ENCODE data around the gene GAGE1.
"Not testable (repeated sequence)": the region's sequence is repeated elsewhere in the genome, so short reads cannot be mapped to it uniquely, and the experiment has no call there.

The GAGE1 gene, protein sequence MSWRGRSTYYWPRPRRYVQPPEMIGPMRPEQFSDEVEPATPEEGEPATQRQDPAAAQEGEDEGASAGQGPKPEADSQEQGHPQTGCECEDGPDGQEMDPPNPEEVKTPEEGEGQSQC

DNA sequence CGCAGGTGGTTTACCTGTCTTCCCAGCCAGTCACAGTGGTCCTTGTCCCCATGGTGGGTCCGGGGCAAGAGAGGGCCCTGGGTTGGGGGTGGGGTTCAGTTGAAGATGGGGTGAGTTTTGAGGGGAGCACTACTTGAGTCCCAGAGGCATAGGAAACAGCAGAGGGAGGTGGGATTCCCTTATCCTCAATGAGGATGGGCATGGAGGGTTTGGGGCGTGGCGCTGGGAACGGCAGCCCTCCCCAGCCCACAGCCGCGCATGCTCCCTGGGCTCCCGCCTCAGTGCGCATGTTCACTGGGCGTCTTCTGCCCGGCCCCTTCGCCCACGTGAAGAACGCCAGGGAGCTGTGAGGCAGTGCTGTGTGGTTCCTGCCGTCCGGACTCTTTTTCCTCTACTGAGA lies at the start of gene GAGE1:
GAGE1 (plus strand) TSS at position 301 of the 400 bp plus-strand sequence. CDS start 1,155 bp downstream, outside the sequence.
- not testable (repeated sequence) for DNase-seq (ENCODE audit: low read depth, low spot score)

DNA sequence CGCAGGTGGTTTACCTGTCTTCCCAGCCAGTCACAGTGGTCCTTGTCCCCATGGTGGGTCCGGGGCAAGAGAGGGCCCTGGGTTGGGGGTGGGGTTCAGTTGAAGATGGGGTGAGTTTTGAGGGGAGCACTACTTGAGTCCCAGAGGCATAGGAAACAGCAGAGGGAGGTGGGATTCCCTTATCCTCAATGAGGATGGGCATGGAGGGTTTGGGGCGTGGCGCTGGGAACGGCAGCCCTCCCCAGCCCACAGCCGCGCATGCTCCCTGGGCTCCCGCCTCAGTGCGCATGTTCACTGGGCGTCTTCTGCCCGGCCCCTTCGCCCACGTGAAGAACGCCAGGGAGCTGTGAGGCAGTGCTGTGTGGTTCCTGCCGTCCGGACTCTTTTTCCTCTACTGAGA lies 47.8 kb upstream of the GAGE1 start, which contains the start of gene GAGE12E:
GAGE12E (plus strand) TSS at position 301 of the 400 bp plus-strand sequence. CDS start 1,155 bp downstream, outside the sequence.
- not testable (repeated sequence) for DNase-seq (ENCODE audit: low read depth, low spot score)

GRCh38 chrX:49560542-49560941 lies 38.3 kb upstream of the GAGE1 start, which contains the start of gene GAGE12F:
TSS of gene GAGE12F (plus strand) at chrX:49560842. CDS start at chrX:49561997, 1,155 bp downstream.
- not testable (repeated sequence) for DNase-seq (ENCODE audit: low read depth, low spot score)

DNA sequence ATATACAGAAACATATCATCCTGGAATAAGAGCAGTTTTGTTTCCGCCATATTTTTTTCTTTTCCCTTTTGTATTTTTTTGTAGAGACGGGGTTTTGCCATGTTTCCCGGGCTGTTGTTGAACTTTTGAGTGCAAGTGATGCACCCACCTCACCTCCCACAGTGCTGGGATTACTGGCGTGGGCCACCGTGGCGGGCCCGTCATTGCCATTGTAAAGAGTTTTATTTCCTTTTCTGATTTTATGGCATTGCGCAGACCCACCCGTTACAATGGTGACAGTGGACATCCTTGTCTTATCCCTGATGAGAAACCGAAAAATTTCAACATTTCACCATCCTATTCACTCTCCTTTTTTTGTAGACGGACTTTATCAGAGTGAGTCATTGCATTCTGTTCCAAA lies 30.1 kb upstream of the GAGE1 start:
- not testable (repeated sequence) for DNase-seq (ENCODE audit: low read depth, low spot score)

- not testable (repeated sequence) for DNase-seq (ENCODE audit: low read depth, low spot score)
These were observed 29.7 kb upstream of the GAGE1 start for GRCh38 chrX:49569152-49569551.

DNA sequence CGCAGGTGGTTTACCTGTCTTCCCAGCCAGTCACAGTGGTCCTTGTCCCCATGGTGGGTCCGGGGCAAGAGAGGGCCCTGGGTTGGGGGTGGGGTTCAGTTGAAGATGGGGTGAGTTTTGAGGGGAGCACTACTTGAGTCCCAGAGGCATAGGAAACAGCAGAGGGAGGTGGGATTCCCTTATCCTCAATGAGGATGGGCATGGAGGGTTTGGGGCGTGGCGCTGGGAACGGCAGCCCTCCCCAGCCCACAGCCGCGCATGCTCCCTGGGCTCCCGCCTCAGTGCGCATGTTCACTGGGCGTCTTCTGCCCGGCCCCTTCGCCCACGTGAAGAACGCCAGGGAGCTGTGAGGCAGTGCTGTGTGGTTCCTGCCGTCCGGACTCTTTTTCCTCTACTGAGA lies 28.7 kb upstream of the GAGE1 start, which contains the start of gene GAGE12G:
GAGE12G (plus strand) TSS at position 301 of the 400 bp plus-strand sequence. CDS start 1,155 bp downstream, outside the sequence.
- DNase-seq (ENCODE audit: low read depth, low spot score), result not testable (repeated sequence)

GRCh38 chrX:49579649-49580048 lies 19.2 kb upstream of the GAGE1 start, which contains the start of gene GAGE12H:
TSS of gene GAGE12H (plus strand) at chrX:49579949. CDS start at chrX:49581104, 1,155 bp downstream.
- DNase-seq (ENCODE audit: low read depth, low spot score), result not testable (repeated sequence)

GRCh38 chrX:49589196-49589595 lies 9.6 kb upstream of the GAGE1 start, which contains the start of gene GAGE2A:
TSS of gene GAGE2A (plus strand) at chrX:49589496. CDS start at chrX:49590651, 1,155 bp downstream.
- not testable (repeated sequence) for DNase-seq (ENCODE audit: low read depth, low spot score)

GRCh38 chrX:49589769-49590478 lies 8.9 kb upstream of the GAGE1 start:
- not testable (repeated sequence) for DNase-seq (ENCODE audit: low read depth, low spot score)

GRCh38 chrX:49590488-49590887 lies 8.3 kb upstream of the GAGE1 start:
- DNase-seq (ENCODE audit: low read depth, low spot score), result not testable (repeated sequence)

DNA sequence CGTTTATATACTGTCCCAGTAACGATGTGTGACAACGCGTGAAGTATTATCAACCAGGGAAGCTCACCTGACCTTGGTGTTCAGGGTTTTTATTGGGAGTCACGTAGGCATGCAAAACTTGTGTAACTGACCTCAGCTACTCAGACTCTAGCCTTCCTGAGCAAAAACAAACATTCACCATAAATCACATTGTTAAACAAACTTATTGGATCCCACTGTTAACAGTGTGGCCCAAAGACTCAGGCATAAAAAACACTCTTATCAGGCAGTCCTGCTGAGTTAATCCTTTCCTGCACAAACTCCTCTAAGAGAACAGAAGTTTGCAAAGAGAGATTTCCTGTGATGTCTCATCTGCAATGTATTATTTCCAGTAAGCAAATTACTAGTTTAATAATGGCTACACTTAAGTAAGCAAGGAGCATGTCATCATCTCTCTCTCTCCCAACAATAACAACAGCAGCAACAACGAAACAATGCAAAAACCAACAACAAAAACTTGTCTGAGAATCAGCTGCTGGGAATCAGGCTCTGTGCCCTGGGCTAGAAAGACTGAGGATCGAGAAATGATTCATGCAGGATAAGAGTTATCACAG lies 12.0 kb downstream of the GAGE1 start:
- no peak for DNase-seq (ENCODE audit: low read depth, low spot score)

- no peak for DNase-seq (ENCODE audit: low read depth, low spot score)
These were observed 19.8 kb downstream of the GAGE1 start for GRCh38 chrX:49618574-49618973.

DNA sequence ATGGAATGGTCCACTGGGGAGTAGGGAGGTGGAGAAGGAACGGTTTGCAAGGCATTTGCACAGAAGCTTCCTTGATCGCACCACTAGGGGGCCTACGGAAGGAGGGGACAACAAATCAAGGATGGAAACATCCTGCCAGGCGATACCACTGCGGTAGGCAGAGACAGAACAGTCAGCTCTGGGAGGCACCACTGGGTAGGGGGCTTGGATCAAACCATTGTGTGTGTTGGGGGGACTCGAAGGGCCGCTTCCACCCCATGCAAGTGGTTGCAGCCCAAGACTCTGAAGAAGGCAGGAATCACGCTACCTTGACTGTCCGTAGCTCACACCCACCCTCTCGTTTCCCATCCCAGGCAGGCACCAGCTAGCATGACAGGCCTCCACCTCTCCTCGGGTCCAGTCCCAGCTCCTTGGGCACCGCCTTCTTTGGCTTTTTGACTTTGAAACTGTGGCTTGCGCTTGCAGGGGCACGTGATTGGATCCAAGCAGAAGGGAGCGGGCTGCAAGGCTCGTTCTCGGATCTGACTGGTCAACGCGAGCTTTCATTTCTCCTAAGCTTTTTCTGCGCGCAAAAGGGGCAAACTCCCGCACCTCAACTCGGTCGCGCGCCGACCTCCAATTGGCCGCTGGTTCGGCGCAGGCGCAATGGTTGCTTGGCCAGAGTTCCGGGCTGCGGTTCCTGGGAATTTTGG lies 28.4 kb downstream of the GAGE1 start:
- no peak for DNase-seq (ENCODE audit: low read depth, low spot score)

- DNase-seq (ENCODE audit: low read depth, low spot score), result no peak
These were observed 46.3 kb downstream of the GAGE1 start for GRCh38 chrX:49644991-49645637.

DNA sequence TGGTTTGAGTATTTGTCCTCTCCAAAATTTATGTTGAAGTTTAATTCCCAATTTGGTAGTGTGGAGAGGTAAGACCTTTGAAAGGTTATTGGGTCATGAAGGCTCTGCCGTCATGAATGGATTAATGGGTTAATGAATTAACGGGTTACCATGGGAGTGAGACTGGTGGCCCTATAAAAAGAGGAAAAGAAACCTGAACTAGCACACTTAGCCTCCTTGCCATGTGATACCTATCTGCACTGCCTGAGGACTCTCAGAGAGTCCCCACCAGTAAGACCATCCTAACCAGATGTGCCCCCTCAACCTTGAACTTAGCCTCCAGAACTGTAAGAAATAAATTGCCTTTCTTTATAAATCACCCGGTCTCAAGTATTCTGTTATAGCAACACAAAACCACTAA lies 57.7 kb downstream of the GAGE1 start:
- DNase-seq (ENCODE audit: low read depth, low spot score), result no peak
